ENCODE data around the gene PFN1.
A peak's percentile ranks its signal among the peaks of the same experiment; 100 is the strongest.

Gene PFN1

GRCh38 chr17:4986403-4986802, 38.1 kb upstream of the PFN1 start:
- DNase-seq (ENCODE audit: extremely low read depth, low read depth): no peak
- TF ChIP-seq CTCF (IDR thresholded peaks at IDR 0.05; ENCODE audit: low read depth, low read length, missing control alignments): no peak
- peak overlapping the region; percentile 65 for H3K4me3 ChIP-seq (replicated peaks; ENCODE audit: low read depth, low read length)

- TF ChIP-seq CTCF (IDR thresholded peaks at IDR 0.05; ENCODE audit: low read depth, low read length, missing control alignments): no peak
- DNase-seq (ENCODE audit: extremely low read depth, low read depth): no peak
- no peak overlapping the region for H3K4me3 ChIP-seq (replicated peaks; ENCODE audit: low read depth, low read length)
Observed at GRCh38 chr17:4982305-4982704, 34.0 kb upstream of the PFN1 start.

- TF ChIP-seq CTCF (IDR thresholded peaks at IDR 0.05; ENCODE audit: low read depth, low read length, missing control alignments): peak; percentile 64
- no peak for DNase-seq (ENCODE audit: extremely low read depth, low read depth)
- H3K4me3 ChIP-seq (replicated peaks; ENCODE audit: low read depth, low read length): no peak overlapping the region
Observed at GRCh38 chr17:4980644-4981216, 32.4 kb upstream of the PFN1 start.

- TF ChIP-seq CTCF (IDR thresholded peaks at IDR 0.05; ENCODE audit: low read depth, low read length, missing control alignments): no peak
Observed at GRCh38 chr17:4978726-4979125, 30.4 kb upstream of the PFN1 start.

GRCh38 chr17:4974115-4974670, 25.9 kb upstream of the PFN1 start:
- no peak for DNase-seq (ENCODE audit: extremely low read depth, low read depth)
- TF ChIP-seq CTCF (IDR thresholded peaks at IDR 0.05; ENCODE audit: low read depth, low read length, missing control alignments): no peak

More at GRCh38 chr17:4978726-4979125, 30.4 kb upstream of the PFN1 start:
- no peak overlapping the region for H3K4me3 ChIP-seq (replicated peaks; ENCODE audit: low read depth, low read length)
- DNase-seq (ENCODE audit: extremely low read depth, low read depth): no peak

GRCh38 chr17:4973256-4974114, 25.2 kb upstream of the PFN1 start:
- DNase-seq (ENCODE audit: extremely low read depth, low read depth): no peak
- H3K4me3 ChIP-seq (replicated peaks; ENCODE audit: low read depth, low read length): no peak overlapping the region
- TF ChIP-seq CTCF (IDR thresholded peaks at IDR 0.05; ENCODE audit: low read depth, low read length, missing control alignments): no peak

More at GRCh38 chr17:4974115-4974670, 25.9 kb upstream of the PFN1 start:
- no peak overlapping the region for H3K4me3 ChIP-seq (replicated peaks; ENCODE audit: low read depth, low read length)
